ENCODE data around the gene OTX1. TPM values are rescaled to one million over a fixed set of nuclear protein-coding genes. Genes with fewer than 3 reads are reported as not detected.

The OTX1 gene
- total RNA-seq: not detected in 2 replicates

DNA sequence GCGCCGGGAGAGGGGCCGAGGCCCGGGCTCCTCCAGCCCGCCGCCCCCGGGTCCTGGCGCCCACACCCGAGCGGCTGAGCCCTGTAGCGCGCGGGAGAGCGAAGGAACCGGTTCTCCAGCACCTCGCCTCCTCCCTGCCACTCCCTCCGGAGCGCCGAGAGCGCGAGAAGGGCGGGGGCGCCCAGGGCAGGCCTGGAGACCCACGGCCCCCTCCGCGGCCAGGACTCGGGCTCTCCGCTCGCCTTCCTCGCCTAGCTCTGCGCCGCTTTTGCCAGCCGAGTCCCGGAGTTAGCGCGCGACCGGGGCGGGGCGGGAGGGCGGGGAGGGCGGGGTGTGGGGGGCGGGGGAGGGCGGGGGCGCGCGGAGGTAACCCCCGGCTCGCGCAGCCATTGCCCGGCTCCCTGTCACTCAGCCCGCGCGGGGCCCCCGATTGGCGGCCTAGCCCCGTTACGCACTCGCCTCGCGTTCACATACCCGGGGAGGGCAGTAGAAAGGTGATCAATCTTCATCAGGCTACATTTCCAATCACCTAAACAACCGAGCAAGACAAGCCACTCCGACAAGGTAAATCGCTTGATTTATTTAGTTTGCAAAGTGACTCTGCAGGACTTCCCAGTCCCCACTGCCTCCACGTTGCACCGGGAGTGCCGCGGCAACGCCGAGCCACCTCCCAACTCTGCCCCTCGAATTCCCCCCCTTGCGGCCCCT, at the start of gene OTX1:
TSS of gene OTX1 (plus strand) at position 497 of the 708 bp plus-strand sequence. CDS start 2,161 bp downstream, outside the sequence.
- no peak for DNase-seq (ENCODE audit: low read depth)
- Histone ChIP-seq H3K27me3 (ENCODE audit: control insufficient read depth, insufficient read depth, low read length) (peaks cover 87% of the 10 kb centered on the region), H3K4me3 (ENCODE audit: low read depth, low read length) (peak within 1 kb of the TSS; percentile 35), H3K36me3 (ENCODE audit: control insufficient read depth, insufficient read depth, low read length) (no peaks in the 10 kb centered on the region)
- TF ChIP-seq, protein P1, sequence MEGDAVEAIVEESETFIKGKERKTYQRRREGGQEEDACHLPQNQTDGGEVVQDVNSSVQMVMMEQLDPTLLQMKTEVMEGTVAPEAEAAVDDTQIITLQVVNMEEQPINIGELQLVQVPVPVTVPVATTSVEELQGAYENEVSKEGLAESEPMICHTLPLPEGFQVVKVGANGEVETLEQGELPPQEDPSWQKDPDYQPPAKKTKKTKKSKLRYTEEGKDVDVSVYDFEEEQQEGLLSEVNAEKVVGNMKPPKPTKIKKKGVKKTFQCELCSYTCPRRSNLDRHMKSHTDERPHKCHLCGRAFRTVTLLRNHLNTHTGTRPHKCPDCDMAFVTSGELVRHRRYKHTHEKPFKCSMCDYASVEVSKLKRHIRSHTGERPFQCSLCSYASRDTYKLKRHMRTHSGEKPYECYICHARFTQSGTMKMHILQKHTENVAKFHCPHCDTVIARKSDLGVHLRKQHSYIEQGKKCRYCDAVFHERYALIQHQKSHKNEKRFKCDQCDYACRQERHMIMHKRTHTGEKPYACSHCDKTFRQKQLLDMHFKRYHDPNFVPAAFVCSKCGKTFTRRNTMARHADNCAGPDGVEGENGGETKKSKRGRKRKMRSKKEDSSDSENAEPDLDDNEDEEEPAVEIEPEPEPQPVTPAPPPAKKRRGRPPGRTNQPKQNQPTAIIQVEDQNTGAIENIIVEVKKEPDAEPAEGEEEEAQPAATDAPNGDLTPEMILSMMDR (IDR thresholded peaks at IDR 0.05; ENCODE audit: insufficient read depth, low read length, poor library complexity, severe bottlenecking): no peak

DNA sequence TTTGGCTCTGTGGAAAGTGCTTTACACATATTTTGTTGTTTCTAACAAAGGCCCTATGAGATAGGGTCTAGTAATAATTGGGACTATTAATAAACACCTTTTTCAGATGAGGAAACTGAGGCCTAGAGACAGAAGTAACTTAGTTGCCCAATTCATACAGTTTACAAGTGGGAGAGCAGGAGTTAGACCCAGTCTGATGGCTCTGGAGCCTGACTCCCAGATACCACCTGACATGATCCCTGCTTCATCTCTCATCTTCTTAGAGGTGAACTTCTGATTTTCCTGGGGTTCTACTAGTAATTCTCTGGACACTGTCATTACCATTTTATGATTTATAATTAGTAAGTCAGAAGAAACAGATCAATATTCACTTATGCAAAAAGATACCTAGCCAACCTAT, 49.1 kb upstream of the OTX1 start:
- DNase-seq (ENCODE audit: low read depth): no peak
- Histone ChIP-seq H3K4me3 (ENCODE audit: low read depth, low read length) (no peak overlapping the region), H3K27me3 (ENCODE audit: control insufficient read depth, insufficient read depth, low read length) (no peaks in the 10 kb centered on the region), H3K36me3 (ENCODE audit: control insufficient read depth, insufficient read depth, low read length) (no peaks in the 10 kb centered on the region)
- TF ChIP-seq, protein P1 (IDR thresholded peaks at IDR 0.05; ENCODE audit: insufficient read depth, low read length, poor library complexity, severe bottlenecking): no peak

DNA sequence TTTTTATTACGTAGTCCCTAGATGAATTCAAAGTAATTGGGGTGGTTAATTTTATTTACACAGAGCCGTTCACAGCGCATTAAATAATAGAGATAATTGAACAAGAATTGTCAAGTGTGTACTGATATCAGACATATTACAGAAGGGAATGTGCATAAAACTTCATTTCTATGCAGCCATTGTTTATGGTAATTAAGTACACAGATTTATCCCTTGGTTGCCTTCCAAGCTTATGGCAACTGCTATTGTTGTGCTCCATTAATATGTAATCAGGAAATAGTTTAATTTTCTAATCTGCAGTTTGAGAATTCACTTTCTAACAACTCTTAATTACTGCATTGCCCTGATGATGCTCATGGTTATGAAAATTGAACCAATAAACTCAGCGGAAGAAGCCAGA, 47.3 kb upstream of the OTX1 start:
- H3K4me3 ChIP-seq (ENCODE audit: low read depth, low read length): no peak overlapping the region
- no peaks in the 10 kb centered on the region for H3K36me3 ChIP-seq (ENCODE audit: control insufficient read depth, insufficient read depth, low read length)
- TF ChIP-seq, protein P1 (IDR thresholded peaks at IDR 0.05; ENCODE audit: insufficient read depth, low read length, poor library complexity, severe bottlenecking): no peak
- no peaks in the 10 kb centered on the region for H3K27me3 ChIP-seq (ENCODE audit: control insufficient read depth, insufficient read depth, low read length)
- DNase-seq (ENCODE audit: low read depth): no peak

DNA sequence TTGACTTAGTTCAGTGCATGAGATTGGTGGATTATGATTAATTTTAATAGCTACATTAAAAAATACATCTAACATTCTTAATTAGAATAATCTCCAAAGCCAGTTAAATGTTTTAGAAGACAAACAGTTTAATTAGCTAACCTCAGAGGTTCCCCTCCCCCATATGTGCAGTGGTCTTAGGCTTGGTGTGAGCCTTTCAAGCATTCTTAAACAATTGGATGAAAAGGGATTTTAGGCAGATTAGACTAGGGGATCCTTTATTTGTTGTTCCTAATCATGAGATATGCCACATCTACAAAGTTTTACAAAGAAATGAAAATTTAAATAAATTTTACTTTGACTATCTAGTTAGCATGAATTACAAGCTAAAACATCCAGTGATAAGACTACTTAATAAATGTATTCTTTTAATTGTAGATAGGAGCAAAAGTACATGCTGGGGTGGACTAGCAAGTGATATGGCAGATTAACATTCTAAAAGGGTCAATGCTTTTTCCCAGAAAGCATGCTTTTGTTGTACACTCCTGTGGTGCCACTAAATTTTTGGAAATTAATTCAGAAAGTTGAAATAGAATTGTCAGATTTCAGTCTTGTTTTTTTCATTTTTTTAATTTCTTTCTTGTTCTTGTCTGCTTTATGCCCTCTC, 42.7 kb upstream of the OTX1 start:
- TF ChIP-seq, protein P1 (IDR thresholded peaks at IDR 0.05; ENCODE audit: insufficient read depth, low read length, poor library complexity, severe bottlenecking): no peak
- H3K27me3 ChIP-seq (ENCODE audit: control insufficient read depth, insufficient read depth, low read length): no peaks in the 10 kb centered on the region
- no peak for DNase-seq (ENCODE audit: low read depth)
- no peak overlapping the region for H3K4me3 ChIP-seq (ENCODE audit: low read depth, low read length)
- no peaks in the 10 kb centered on the region for H3K36me3 ChIP-seq (ENCODE audit: control insufficient read depth, insufficient read depth, low read length)

DNA sequence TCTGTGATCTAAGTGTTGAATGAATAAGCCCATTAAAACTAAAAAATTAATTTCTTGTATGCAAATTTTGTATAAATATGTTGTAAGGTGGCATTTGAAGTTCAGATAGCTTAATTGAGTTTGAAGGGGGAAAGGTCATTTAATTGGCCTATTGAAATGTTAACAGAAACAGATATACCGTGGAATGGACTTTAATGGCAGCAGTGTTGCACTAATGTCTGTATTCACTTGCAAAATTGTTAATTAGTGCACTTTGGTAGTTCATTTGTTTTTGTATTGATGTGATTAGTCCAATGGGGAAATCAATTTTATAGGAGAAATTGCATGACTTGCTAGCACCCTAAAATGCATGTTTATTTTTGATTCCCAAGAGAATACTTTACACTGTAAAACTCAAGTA, 41.8 kb upstream of the OTX1 start:
- H3K36me3 ChIP-seq (ENCODE audit: control insufficient read depth, insufficient read depth, low read length): no peaks in the 10 kb centered on the region
- H3K27me3 ChIP-seq (ENCODE audit: control insufficient read depth, insufficient read depth, low read length): no peaks in the 10 kb centered on the region
- TF ChIP-seq, protein P1 (IDR thresholded peaks at IDR 0.05; ENCODE audit: insufficient read depth, low read length, poor library complexity, severe bottlenecking): no peak
- DNase-seq (ENCODE audit: low read depth): no peak
- no peak overlapping the region for H3K4me3 ChIP-seq (ENCODE audit: low read depth, low read length)

All from kidney epithelial cell (primary cell).